H1 (cell line): ENCODE data around the gene PER2. TPM values are rescaled to one million over a fixed set of nuclear protein-coding genes. Genes with fewer than 3 reads are reported as not detected.

Experiments used
- CTCF ChIA-PET: fragments of 300-600 bp; sonication (Branson Sonifier 250); formaldehyde crosslinking; loops from one replicate; lab custom pipeline; 2021; ENCODE audit not compliant: partially characterized antibody; lab: Charles Lee
- POLR2A ChIA-PET: fragments of 300-600 bp; sonication (Branson Sonifier 250); formaldehyde crosslinking; loops from one replicate; lab custom pipeline; 2021; ENCODE audit warnings: inconsistent platforms; ENCODE audit not compliant: partially characterized antibody; lab: Charles Lee
- DNase-seq, 2 experiments: peaks; one replicate each; pipeline versions ENCODE4 v3.0.0 to v3.0.0-alpha.2; 2010 to 2022; ENCODE audit warnings: low spot score in 2 of 2, low read depth in 1 of 2, mixed read lengths in 1 of 2
- FAIRE-seq: peaks from 2 replicates; lab custom pipeline; 2011; peaks lifted over from hg19 to GRCh38; lab: Jason Lieb, UNC
- H2AFZ ChIP-seq: 2 replicates; pipeline ENCODE4 v1.8.1; 2012; ENCODE audit warnings: low read length, inconsistent platforms
- H2AK5ac ChIP-seq: 2 replicates; pipeline ENCODE4 v1.6.1; 2013; ENCODE audit warnings: low read depth, low read length
- H2BK120ac ChIP-seq: replicated peaks from 2 replicates; pipeline ENCODE3; 2013; ENCODE audit warnings: low read depth, low read length, inconsistent platforms
- H2BK12ac ChIP-seq: 2 replicates; pipeline ENCODE4 v1.6.1; 2013; ENCODE audit warnings: low read depth, low read length
- H2BK15ac ChIP-seq: 2 replicates; pipeline ENCODE4 v1.6.1; 2013; ENCODE audit warnings: low read length
- H2BK20ac ChIP-seq: 2 replicates; pipeline ENCODE4 v1.6.1; 2013; ENCODE audit warnings: low read length
- H2BK5ac ChIP-seq: 2 replicates; pipeline ENCODE4 v1.6.1; 2013; ENCODE audit warnings: low read depth, low read length
- H3K14ac ChIP-seq: 2 replicates; pipeline ENCODE4 v1.6.1; 2013; ENCODE audit warnings: inconsistent platforms; ENCODE audit not compliant: insufficient read length
- H3K18ac ChIP-seq: 2 replicates; pipeline ENCODE4 v1.6.1; 2013; ENCODE audit warnings: low read length; ENCODE audit errors: extremely low read depth
- H3K23ac ChIP-seq: 2 replicates; pipeline ENCODE4 v1.6.1; 2013; ENCODE audit warnings: inconsistent platforms; ENCODE audit not compliant: insufficient read length
- H3K23me2 ChIP-seq: 2 replicates; pipeline ENCODE4 v1.6.1; 2013; ENCODE audit warnings: low read depth, low read length
- H3K27ac ChIP-seq: 2 replicates; pipeline ENCODE4 v1.6.1; 2011; ENCODE audit warnings: low read depth, low read length, inconsistent platforms
- H3K27me3 ChIP-seq, 4 experiments: replicated peaks in 1 of 4; 1 replicate in 1 of 4; 2 replicates in 3 of 4; pipeline versions ENCODE4 v1.6.1 to v1.8.1; 2011 to 2013; ENCODE audit warnings: low read length in 3 of 4, mild to moderate bottlenecking in 3 of 4, inconsistent platforms in 2 of 4, mixed read lengths in 2 of 4, moderate library complexity in 1 of 4; ENCODE audit not compliant: control insufficient read depth in 3 of 4, insufficient read depth in 3 of 4; ENCODE audit errors: extremely low read depth in 1 of 4
- H3K36me3 ChIP-seq, 4 experiments: 2 replicates each; pipeline versions ENCODE4 v1.6.1 to v1.8.1; 2011 to 2013; ENCODE audit warnings: mild to moderate bottlenecking in 4 of 4, low read length in 3 of 4, moderate library complexity in 2 of 4, control low read depth in 1 of 4, inconsistent platforms in 1 of 4; ENCODE audit not compliant: insufficient read depth in 4 of 4, control insufficient read depth in 2 of 4
- H3K4ac ChIP-seq: replicated peaks from 2 replicates; pipeline ENCODE3; 2013; ENCODE audit warnings: low read length, low read depth, mixed read lengths, inconsistent platforms; ENCODE audit not compliant: insufficient read length
- H3K4me1 ChIP-seq, 4 experiments: replicated peaks in 1 of 4; 1 replicate in 1 of 4; 2 replicates in 3 of 4; pipeline versions ENCODE4 v1.6.1 to v1.8.1; 2011 to 2013; ENCODE audit warnings: low read length in 3 of 4, inconsistent platforms in 2 of 4, mixed read lengths in 1 of 4; ENCODE audit not compliant: insufficient read depth in 4 of 4, control insufficient read depth in 3 of 4
- H3K4me2 ChIP-seq, 2 experiments: 2 replicates each; pipeline versions ENCODE4 v1.6.1 to v1.8.1; 2011 to 2013; ENCODE audit warnings: low read depth in 2 of 2, low read length in 2 of 2, control low read depth in 1 of 2, inconsistent platforms in 1 of 2, mild to moderate bottlenecking in 1 of 2; ENCODE audit not compliant: insufficient read depth in 1 of 2
- H3K4me3 ChIP-seq, 4 experiments: fragments of 200-600, 300-600 bp in 1 of 4; sonication (generic), shearing (Covaris generic), sonication (Bioruptor Twin) in 1 of 4; 2 replicates each; pipeline versions ENCODE4 v1.5.1 to v1.8.1; 2011 to 2016; ENCODE audit warnings: low read length in 4 of 4, low read depth in 3 of 4, control low read depth in 2 of 4, inconsistent platforms in 2 of 4, mild to moderate bottlenecking in 2 of 4, mixed read lengths in 1 of 4, moderate library complexity in 1 of 4; ENCODE audit not compliant: insufficient read depth in 2 of 4; ENCODE audit errors: extremely low read depth in 1 of 4
- H3K56ac ChIP-seq: replicated peaks from 2 replicates; pipeline ENCODE3; 2013; ENCODE audit warnings: low read depth, mild to moderate bottlenecking, mixed read lengths, low read length, inconsistent platforms; ENCODE audit not compliant: insufficient read length
- H3K79me1 ChIP-seq: 2 replicates; pipeline ENCODE4 v1.6.1; 2013; ENCODE audit warnings: low read depth, low read length, control low read depth
- H3K79me2 ChIP-seq, 2 experiments: 2 replicates each; pipeline versions ENCODE4 v1.6.1 to v1.8.1; 2012 to 2013; ENCODE audit warnings: low read length in 2 of 2, mild to moderate bottlenecking in 2 of 2, inconsistent platforms in 1 of 2; ENCODE audit not compliant: insufficient read depth in 2 of 2, control insufficient read depth in 1 of 2
- H3K9ac ChIP-seq, 4 experiments: replicated peaks in 1 of 4; 1 replicate in 1 of 4; 2 replicates in 3 of 4; pipeline versions ENCODE4 v1.6.1 to v1.8.1; 2011 to 2013; ENCODE audit warnings: low read depth in 3 of 4, low read length in 3 of 4, control low read depth in 2 of 4, mild to moderate bottlenecking in 2 of 4, moderate library complexity in 2 of 4, inconsistent platforms in 1 of 4; ENCODE audit errors: extremely low read depth in 1 of 4
- H3K9me3 ChIP-seq, 2 experiments: 2 replicates each; pipeline versions ENCODE4 v1.6.1 to v1.8.1; 2012 to 2013; ENCODE audit warnings: mild to moderate bottlenecking in 2 of 2, moderate library complexity in 2 of 2, control low read depth in 1 of 2, inconsistent platforms in 1 of 2, low read depth in 1 of 2, low read length in 1 of 2, mixed read lengths in 1 of 2; ENCODE audit not compliant: insufficient read depth in 2 of 2
- H4K20me1 ChIP-seq, 2 experiments: replicated peaks in 1 of 2; 2 replicates each; pipeline versions ENCODE3 to v1.8.1; 2011 to 2013; ENCODE audit warnings: inconsistent platforms in 2 of 2, low read length in 2 of 2, mild to moderate bottlenecking in 1 of 2; ENCODE audit not compliant: insufficient read depth in 2 of 2, control insufficient read depth in 1 of 2
- H4K5ac ChIP-seq: 2 replicates; pipeline ENCODE4 v1.6.1; 2013; ENCODE audit warnings: low read length, low read depth, mixed read lengths, inconsistent platforms; ENCODE audit not compliant: insufficient read length
- H4K8ac ChIP-seq: 2 replicates; pipeline ENCODE4 v1.8.0; 2013; ENCODE audit warnings: mild to moderate bottlenecking, moderate library complexity, low read length, inconsistent platforms; ENCODE audit not compliant: insufficient read depth; ENCODE audit errors: extremely low read depth
- H4K91ac ChIP-seq: replicated peaks from 2 replicates; pipeline ENCODE3; 2013; ENCODE audit warnings: low read length, mixed read lengths, inconsistent platforms; ENCODE audit not compliant: insufficient read length
- CREB1 ChIP-seq: IDR thresholded peaks from 2 replicates; pipeline ENCODE4 v1.6.1; 2012; ENCODE audit warnings: inconsistent platforms
- GABPA ChIP-seq: IDR thresholded peaks from 2 replicates; pipeline ENCODE4 v1.6.1; 2011; ENCODE audit warnings: mild to moderate bottlenecking, low read length, moderate library complexity, borderline replicate concordance; ENCODE audit not compliant: insufficient read depth
- HDAC6 ChIP-seq: IDR thresholded peaks from one replicate; pipeline ENCODE4 v1.7.1; 2012; ENCODE audit warnings: low read depth, mild to moderate bottlenecking, inconsistent platforms, low read length, moderate library complexity
- SP4 ChIP-seq: IDR thresholded peaks from 2 replicates; pipeline ENCODE4 v1.6.1; 2012; ENCODE audit warnings: low read length, inconsistent platforms
- TAF1 ChIP-seq: IDR thresholded peaks from 2 replicates; pipeline ENCODE4 v1.6.1; 2011; ENCODE audit warnings: mild to moderate bottlenecking, low read depth, low read length
- WGBS, 2 experiments: shearing (Covaris generic) in 1 of 2; methylation state at CpG; one replicate each; pipeline versions ENCODE4 v1.1.6 to v1.1.7; 2013 to 2015; ENCODE audit warnings: low lambda C conversion rate in 2 of 2, mixed read lengths in 2 of 2, inconsistent platforms in 1 of 2, low coverage in 1 of 2, missing lambda C conversion rate in 1 of 2; ENCODE audit not compliant: insufficient replicate concordance in 2 of 2, insufficient coverage in 1 of 2, insufficient read length in 1 of 2; ENCODE audit errors: extremely low coverage in 1 of 2, missing lambda C conversion rate in 1 of 2; 5-methylcytosine and 5-hydroxymethylcytosine counted together
- polyA plus RNA-seq, 7 experiments: library from polyadenylated mRNA; depleted of rRNA in 3 of 7; stranded (reverse) in 5 of 7; unstranded in 2 of 7; fragments of >200 nt in 5 of 7; fragments of 200-250 nt in 2 of 7; gene quantifications; 1 replicate in 5 of 7; 2 replicates in 1 of 7; 4 replicates in 1 of 7; pipeline versions ENCODE4 v1.2.1 to v1.2.3, GENCODE V29; 2011 to 2013; ENCODE audit warnings: missing spikeins in 2 of 7, mixed read lengths in 2 of 7
- total RNA-seq: library from RNA; stranded (reverse); fragmentation: NEBNext Ultra II Directional; extraction: Animal tissue kit (Norgen Biotek cat#: 25700); gene quantifications from 2 replicates; pipeline ENCODE4 v1.2.1, GENCODE V29; 2021
- TF ChIP-seq, protein P1 (sequence below), 3 experiments: IDR thresholded peaks; 1 replicate in 2 of 3; 2 replicates in 1 of 3; pipeline versions ENCODE4 v1.5.1 to v1.6.1; 2011; ENCODE audit warnings: low read length in 3 of 3, mild to moderate bottlenecking in 3 of 3, inconsistent platforms in 2 of 3, low read depth in 1 of 3, moderate library complexity in 1 of 3; ENCODE audit not compliant: insufficient read depth in 1 of 3; ENCODE audit errors: control extremely low read depth in 1 of 3

The PER2 gene
- total and polyA plus RNA-seq, 2 of the 8 experiments (the other 6 are each of a cell fraction or from before 2014, with no cell fraction given), result 0.91 to 5.5 TPM

GRCh38 chr2:238216651-238217184 is 71.7 kb downstream of the PER2 start:
- Histone ChIP-seq H3K36me3 (no peaks in the 10 kb centered on the region), H3K27ac (no peak overlapping the region), H4K91ac (no peak overlapping the region), H4K5ac (no peak overlapping the region), H3K27me3 (no peaks in the 10 kb centered on the region), H2BK20ac (0 out of 2 replicates have a peak overlapping the region, but pooled peaks have one; percentile 32), H4K8ac (no peak overlapping the region), H3K18ac (no peak overlapping the region), H3K23me2 (no peaks in the 10 kb centered on the region), H2BK5ac (no peak overlapping the region), H3K4me1 (peaks cover 0 to 4% (median 3%) of the 10 kb centered on the region in 4 experiments; a peak in 5 of 7 replicates), H3K4me2 (no peak overlapping the region), H3K9me3 (no peaks in the 10 kb centered on the region; a peak in 1 of 4 replicates), H3K79me2 (no peaks in the 10 kb centered on the region), H2BK12ac (no peak overlapping the region), H3K79me1 (no peaks in the 10 kb centered on the region), H2BK120ac (no peak overlapping the region), H2AK5ac (no peak overlapping the region), H3K23ac (no peak overlapping the region), H3K56ac (no peak overlapping the region), H2AFZ (no peak overlapping the region), H4K20me1 (no peaks in the 10 kb centered on the region), H3K4ac (no peak overlapping the region), H3K9ac (no peak overlapping the region), H3K14ac (no peak overlapping the region), H3K4me3 (no peak overlapping the region), H2BK15ac (no peak overlapping the region)
- CTCF ChIA-PET, result interaction anchor here (0.6 to 1.8 kb wide), 5 partner anchors 13 to 57 kb away, joined by 3 to 5 read pairs (median 3); partner anchors contain the start of gene ILKAP
- WGBS, 2 experiments, result 90% methylated on average over 2 of the region's 2 CpGs; no CpG with 5 or more reads in 1 of the 2 experiments
- no peak for FAIRE-seq
- DNase-seq, result no peak
- POLR2A ChIA-PET, result interaction anchor here (1.1 to 1.3 kb wide), 2 partner anchors 11 to 16 kb away, joined by 4 to 5 read pairs; no protein-coding TSS in a partner anchor
- TF ChIP-seq GABPA (no peak), SP4 (no peak), TAF1 (no peak), HDAC6 (no peak), CREB1 (no peak)
- TF ChIP-seq, protein P1, sequence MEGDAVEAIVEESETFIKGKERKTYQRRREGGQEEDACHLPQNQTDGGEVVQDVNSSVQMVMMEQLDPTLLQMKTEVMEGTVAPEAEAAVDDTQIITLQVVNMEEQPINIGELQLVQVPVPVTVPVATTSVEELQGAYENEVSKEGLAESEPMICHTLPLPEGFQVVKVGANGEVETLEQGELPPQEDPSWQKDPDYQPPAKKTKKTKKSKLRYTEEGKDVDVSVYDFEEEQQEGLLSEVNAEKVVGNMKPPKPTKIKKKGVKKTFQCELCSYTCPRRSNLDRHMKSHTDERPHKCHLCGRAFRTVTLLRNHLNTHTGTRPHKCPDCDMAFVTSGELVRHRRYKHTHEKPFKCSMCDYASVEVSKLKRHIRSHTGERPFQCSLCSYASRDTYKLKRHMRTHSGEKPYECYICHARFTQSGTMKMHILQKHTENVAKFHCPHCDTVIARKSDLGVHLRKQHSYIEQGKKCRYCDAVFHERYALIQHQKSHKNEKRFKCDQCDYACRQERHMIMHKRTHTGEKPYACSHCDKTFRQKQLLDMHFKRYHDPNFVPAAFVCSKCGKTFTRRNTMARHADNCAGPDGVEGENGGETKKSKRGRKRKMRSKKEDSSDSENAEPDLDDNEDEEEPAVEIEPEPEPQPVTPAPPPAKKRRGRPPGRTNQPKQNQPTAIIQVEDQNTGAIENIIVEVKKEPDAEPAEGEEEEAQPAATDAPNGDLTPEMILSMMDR (IDR thresholded peaks at IDR 0.05; ENCODE audit: control extremely low read depth in 1 of 3, insufficient read depth in 1 of 3, low read depth in 1 of 3, low read length in 3 of 3), result no peak
